GM21825 (cell line): ENCODE results near the gene ARID1B.

Experiments used
- ATAC-seq: cut with Tn5 transposase; IDR thresholded peaks from one replicate; pipeline ENCODE4 v1.9.1; 2021; ENCODE audit warnings: mild to moderate bottlenecking, moderate library complexity; ENCODE audit not compliant: unreplicated experiment

Gene ARID1B

DNA sequence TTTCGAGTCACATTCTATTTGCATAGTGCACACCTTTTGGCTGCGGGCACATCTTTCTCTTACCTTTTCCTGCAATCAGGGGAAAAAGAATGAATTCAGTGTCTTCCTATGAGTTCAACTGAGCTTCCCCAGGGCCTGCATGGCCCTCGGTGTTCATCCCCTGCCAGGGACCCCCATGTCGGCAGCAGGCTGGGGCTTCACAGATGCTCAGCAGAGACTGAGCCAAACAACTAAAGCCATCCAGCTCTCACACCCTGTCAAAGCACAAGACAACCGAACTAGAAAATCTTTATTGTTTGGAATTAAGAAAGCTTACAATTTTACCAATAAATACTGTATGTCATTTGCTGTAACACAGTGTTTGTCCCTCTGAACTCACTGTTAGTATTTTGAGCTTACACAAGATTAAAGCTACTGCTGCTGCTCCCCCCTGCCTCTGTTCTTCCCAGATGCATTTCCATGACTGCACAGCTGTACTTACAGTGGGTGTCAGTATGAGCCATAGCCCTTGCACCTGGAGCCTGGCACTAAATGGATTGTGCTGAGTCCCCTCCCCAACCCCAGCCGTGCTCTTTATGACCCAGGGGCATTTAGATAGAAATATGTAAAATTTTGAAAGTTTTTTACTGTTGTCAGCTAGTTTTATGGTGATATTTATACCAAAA is 340.4 kb downstream of the ARID1B start:
- ATAC-seq = no peak

DNA sequence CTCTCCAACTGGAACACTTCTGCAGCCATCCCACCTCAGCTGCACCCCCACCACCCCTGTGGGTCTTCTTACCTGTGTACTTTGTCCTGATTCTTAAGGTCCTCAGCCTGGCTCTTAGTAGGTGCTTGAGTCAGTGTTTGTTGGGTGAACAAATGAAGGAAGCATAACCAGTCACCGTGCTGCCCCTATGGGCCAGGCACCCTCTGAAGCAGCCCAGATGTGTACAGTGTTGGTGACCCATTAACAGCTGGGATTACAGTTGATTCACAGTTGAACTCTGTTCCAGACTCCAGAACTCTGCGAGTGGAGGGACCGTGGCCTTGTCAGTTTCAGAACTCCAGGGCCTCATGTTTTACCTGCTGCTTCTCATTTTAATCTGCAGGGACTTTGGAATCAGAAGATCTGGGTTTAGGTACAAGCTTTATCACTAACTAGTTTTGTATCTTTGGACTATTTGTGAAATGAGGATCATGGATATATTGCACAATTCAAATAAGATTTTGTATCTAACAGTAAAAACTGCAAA is 342.4 kb downstream of the ARID1B start:
- no peak for ATAC-seq

DNA sequence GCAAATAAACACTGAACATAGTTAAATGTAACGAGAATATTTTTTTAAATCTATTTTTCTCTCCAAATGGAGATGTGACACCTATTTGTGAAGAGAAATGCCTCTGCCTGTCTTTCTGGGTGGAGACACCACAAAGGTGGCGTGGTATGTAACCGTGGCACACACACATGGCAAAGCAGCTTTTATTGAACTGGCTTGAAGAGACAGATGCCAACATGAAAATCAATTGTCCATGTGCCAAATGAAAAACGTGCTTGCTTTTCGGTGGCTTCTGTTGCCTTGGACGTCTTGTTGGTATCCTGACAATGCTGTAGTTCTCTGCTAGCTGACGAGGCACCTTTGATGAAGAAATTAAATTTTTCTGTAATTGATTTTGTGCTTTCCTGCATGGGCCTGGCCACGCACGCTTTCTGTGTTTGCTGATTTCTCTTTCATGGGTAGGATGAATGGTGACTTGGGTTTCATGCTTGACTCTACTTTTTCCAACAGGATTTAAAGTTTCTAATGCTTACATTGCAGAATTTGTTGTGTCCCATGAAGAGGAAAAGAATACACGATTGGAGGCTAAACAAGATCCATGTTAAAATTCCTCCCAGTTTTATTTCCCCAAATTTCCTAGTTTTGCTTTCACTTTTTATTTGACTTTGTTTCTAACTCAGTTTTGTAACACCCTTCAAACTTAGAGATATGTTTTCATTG is 343.5 kb downstream of the ARID1B start:
- ATAC-seq = no peak

DNA sequence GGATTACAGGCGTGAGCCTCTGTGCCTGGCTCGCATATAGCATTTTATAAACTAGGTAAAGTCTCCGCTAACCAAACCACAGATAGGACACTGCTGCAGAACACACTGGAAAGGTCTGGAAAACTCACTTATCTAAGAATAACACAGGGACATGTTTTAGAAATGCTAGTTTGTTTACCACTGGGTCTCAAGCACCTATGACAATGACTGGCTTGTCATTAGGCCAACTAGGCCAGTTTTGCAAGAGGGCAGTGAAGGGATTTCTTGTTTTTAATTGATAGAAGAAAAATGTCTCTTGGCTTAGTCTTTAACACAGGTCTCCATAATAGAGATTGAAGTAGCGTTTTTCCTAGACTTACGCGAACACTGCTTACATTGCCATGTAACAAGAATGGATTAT is 344.7 kb downstream of the ARID1B start:
- no peak for ATAC-seq

DNA sequence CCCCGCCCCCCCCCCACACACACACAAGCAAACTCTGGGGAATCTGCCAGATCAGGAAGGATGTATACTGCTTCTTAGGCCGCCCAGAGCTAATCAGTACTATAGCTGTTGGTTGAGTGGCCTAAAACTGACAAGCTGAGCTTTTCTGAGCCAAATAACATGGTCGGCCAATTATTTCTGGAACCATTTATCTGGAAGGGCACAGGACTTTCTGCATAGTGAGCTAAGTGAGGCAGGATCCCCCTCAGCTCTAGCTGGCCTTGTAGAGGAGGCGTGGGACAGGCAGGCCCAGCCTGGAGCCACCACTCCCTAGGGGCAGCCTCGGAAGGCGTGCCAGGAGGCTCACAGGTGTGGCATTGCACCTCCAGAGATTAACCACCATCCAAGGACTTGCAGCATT is 346.1 kb downstream of the ARID1B start:
- no peak for ATAC-seq

DNA sequence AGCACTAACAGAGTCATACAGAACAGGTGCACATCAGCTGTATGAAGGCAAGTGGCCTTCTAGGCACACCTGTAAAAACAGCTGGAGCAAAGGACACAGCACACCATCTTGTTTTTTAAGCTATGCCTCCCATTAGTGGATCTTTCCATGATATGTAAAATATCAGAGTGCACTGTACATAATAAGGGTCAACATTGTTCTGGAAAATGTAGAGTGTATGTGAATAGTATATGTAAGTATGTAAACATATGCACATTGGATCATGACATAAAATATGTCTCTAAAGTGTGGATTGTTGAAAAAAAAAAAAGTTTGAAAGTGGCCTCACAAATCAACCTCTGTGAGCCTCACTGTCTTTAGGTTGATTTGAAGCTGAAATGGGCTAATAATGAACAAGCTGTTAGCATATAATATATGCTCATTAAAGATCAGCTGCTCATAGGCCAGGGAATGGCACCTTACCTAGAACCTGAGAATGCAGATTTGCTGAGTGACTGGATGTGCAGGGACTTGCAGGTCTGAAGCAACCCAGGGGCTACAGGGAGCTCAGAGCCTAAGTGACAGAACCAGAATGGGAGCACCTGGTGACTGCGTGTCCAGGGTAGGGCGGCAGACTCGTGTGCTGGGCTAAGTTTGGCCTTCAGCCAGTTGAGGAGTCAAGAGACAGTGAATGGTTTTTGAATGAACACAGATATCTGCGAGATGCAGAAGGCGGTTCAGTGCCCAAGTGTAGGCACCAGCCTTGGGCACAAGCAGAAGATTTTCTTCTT is 347.5 kb downstream of the ARID1B start:
- ATAC-seq = no peak

DNA sequence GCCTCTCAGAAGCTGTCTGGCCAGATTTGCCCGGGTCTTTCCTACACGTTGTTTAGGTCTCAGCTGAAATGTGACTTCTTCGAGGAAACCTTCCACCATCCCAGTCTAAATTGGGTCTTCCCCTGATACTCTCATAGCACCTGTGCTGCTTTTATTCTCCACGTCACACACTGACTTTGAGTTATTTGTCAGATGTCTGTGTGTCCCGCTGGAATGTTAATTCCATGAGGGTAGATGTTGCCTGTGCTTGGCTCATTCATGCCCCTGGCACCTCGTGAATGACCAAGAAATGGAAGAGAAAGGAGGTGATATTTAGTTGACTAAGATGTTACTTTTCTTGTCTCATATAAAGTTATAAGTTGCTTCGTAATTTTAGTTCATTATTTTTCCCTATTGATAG is 348.4 kb downstream of the ARID1B start:
- ATAC-seq = no peak

DNA sequence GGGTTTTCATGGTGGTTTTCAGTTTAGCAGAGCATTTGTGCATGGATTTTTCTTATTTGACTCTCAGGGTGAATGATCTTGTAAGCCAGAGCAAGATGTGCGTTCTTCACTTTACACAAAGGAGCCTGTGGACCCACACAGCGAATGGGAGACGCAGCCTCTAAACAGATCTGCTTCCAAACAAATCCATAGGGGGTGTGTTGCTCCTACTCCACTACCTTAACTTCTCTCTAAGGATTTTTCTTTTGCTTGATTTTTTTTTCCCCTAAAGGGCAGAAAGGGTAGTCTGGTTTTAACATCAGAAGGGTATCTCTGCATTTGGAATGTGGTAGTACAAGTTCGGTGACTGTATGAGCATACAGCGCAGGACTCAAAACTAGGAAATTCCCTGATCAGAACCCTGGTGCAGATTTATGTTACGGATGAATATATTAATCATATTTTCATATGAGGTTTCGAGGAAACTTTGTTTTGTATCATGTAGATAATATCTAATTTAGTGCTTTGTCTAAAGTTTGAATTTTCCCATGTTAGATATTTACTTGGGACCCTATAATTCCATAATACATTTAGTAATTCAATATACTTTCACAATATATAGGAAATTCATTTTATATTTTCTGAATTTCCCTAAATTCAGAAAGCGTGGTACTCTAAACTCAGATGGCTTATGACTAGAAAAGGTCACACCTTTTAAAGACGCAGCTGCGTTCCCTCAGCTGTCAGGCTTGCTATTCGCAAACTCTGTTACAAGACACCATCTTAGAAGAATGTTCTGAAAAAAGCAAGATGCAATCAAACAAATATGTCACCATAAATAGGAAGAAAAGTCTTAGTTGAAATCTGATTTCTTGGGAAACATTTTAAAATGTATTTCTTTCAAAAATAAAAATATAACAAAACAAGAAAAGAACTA is 349.3 kb downstream of the ARID1B start:
- no peak for ATAC-seq

DNA sequence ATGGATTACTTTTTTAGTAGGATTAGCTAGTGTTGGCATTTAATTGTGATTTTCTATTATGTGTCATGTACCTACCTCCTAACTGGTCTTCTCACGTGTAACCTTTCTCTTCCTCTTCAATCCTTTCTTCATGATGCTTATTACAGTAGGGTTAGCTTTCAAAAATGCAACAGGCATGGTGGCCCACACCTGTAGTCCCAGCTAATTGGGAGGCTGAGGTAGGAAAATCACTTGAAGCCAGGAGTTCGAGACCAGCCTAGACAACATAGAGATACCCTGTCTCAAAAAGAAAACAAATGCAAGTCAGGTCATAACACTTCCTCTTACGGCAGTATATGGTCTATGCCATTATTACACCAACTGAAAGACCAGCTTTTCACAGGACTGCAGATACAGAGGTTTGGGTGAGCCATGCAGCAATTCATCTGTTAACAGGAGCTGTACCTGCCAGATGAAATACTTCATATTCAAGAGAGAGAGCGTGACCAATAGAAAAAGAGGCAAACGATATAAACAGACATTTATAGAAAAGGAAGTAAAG is 351.1 kb downstream of the ARID1B start:
- ATAC-seq = no peak

DNA sequence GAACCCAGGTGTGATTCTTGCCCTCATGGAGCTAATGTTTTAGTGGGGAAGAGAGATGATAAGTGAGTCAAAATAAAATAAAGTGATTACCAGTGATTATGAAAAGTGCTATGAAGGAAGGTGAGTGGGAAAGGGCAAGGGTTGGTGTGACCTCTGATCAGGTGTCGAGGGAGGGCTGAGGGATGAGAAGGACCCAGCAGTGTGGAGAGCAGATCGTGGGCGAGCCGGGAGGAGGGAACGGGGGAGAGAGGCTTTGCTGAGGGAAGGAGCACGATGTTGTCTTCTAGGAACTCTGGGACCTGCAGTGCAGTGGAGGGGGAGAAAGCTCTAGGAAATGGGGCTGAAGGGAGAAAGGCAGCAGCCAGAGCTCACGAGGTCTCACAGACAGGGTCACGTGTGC is 354.1 kb downstream of the ARID1B start:
- no peak for ATAC-seq

DNA sequence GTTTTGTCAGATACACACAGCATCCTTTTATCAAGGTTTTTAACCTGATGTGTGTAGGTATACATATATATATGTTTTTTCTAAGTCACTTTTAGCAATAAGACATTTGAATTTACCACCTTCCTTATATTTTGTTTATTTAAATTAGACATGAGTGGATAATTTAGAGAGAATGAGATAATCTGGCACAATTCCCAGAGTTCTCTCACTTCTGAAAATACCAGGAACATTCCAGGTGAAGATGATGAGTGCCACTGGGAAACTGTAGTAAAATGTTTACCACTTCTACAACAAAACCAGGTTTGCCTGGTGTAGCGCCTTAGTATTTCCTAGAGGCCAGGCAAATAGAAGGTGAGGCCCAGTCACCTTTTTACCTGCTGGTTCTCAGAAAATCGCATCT is 356.7 kb downstream of the ARID1B start:
- no peak for ATAC-seq

DNA sequence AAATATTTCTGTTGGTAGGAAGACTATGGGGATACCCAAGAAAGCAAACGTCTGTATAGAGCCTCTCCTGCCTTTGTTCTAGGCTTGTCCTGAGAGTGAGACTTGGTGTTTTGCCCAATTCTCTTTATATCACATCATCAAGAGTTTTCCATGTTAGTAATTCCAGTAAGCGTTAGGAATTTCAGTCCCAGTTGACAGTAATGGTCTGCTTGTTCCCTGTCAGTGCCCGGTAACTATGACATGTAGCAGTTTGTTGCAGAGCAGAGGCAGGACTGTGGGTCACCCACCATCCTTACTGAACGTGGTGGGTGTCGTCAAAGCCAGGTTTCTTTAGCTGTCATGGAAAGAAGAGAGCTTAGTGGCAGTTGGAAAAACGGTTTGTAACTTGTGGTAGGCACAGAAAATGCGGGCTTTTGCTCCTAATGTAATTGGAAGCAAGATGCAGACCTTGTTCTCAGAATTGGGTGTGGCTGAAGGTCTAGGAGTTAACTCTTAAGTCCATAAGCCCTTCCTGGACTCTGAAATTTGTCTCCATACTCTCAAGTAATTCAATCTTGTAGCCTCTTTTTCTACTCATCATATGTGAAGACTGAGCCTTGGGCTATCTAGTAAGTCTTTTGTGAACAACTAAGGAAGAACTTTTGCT is 357.3 kb downstream of the ARID1B start:
- ATAC-seq = no peak

DNA sequence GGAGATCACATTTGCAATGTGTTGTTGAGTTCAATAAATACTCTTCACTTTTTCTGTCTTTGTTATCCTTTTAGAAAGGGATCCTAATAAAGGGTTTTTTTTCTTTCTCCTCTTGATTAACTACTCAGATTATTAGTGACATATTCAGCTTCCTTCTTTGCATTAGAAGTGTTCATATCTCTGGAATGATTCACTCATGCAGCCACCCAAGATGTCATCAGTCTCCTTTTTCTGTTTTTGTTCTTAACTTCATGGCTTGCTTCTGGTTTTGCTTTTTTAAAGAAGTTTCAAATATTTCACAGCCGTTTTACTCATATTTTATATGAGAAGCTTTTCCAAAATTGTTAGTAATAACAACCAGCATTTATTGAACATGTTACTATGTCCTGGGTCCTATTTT is 358.5 kb downstream of the ARID1B start:
- ATAC-seq = no peak

DNA sequence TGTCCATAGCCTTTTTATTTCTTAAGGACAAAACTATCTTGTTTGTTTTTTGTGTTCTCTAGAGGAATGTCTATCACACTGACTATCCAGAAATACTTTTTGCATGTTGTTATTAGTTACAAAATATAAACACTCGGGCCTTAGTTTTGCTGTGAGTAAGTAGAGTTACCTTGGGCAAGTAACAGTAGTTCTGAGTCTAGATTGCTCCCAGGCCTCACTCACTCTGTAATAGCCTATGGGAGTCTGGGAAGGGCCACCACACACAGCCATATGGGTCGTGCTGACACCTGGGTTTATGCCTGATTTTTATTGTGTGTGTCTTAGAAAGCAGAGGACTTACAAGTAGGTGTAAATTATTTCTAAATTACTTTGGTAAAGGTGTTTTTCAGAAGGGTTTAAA is 360.3 kb downstream of the ARID1B start:
- no peak for ATAC-seq

DNA sequence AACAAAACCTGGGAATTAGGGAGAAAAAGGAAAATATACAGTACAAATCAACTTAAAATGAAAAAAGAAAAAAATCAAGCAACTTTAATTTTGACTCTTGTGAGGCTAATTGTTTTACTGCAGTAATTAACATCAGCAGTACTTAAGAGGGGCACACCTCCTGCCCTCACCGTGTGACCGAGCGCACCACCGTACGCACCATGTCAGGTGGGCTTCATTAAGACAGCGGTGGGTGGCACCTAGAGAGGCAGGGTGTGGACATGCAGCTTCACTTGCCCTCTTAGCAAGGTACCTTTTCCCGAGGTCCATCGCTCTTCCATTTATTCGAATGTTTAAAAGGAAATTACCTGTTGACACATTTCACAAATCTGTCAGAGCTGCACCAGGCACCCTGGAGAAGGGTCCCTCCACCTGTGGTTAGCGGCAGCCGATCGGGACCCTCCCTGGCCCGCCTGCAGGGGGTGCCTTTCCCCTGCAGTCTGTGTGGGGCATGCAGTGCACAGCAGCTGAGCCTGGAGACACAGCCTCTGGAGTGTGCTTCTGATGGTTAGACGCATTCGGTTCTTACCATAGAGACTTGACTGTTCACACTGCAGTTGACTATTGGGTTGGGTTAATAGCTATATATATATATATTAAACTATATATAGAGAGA is 362.0 kb downstream of the ARID1B start:
- ATAC-seq = no peak

DNA sequence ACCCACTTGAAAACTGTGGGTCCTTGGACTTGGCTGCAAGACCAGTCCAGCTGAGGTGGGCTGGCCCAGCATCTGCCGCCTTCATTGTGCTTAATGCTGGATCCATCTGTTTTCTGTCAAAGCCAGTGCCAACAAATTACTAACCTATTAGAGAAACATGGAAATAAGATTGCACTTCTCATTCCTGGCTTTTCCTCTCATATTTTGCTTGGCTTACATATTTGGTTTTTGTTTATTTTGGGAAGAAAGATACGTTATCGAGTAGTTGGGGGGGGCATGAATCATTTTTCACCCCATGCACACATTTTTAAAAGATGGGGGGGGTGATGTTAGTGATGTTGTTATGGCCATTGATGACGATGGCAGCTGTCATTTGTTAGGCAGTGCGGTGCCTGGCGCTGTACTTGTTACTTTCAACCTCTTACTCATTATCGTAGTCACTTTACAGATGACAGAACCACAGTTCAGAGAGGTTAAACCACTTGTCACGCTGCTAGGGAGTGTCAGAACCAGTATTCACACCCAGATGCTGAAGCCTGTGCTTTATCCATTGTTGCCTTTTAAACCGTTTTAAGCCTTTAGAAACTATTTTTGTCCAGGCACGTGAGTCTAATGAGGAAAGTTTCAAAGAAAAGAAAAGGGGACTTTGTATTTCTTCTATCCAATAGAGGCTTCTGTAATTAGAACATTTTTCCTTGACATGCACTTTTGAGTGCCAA is 366.2 kb downstream of the ARID1B start:
- ATAC-seq = no peak

DNA sequence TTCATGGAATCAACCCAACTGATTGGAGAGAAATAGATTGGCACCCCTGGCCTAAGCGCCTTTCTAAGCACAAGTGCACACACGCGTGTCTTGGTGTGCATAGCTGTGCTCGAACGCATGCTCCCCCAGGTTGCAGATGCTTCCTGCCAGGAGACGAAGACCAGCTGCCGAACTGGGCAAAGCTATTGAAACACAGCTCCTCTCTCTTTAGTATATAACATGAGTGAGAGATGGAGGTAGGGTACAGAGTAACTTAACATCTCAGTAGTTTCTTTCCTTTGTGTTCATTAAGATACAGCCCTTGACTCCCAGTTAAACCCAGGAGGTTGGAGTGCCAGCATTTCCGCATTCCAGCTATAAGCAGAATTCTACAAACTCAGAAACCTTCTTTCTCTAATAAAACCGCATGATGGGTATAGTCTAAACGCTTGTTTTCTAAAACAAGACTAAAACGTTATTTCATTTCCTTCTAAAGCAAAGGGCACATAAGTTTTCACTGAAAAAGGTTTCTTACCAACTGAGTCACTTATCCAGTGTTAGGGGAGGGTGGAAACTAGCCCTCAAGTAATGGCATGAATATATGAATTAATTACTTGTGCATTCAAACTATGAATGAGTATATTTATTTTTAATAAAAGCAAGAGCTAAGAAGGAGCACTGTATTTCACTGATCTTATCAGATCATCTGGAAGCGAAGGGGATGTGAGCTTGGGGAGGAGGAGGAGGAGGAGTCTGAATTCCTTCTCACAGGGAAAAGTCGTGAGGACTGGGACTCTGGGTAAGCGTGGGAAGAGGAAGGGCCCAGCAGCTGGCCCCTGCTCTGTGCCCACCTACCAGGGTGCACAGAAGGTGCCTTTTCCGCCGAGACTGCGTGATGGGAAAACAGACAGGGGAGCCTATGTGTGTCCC is 367.0 kb downstream of the ARID1B start:
- no peak for ATAC-seq
